ENCODE data around the gene WNT3.

The WNT3 gene, protein sequence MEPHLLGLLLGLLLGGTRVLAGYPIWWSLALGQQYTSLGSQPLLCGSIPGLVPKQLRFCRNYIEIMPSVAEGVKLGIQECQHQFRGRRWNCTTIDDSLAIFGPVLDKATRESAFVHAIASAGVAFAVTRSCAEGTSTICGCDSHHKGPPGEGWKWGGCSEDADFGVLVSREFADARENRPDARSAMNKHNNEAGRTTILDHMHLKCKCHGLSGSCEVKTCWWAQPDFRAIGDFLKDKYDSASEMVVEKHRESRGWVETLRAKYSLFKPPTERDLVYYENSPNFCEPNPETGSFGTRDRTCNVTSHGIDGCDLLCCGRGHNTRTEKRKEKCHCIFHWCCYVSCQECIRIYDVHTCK

DNA sequence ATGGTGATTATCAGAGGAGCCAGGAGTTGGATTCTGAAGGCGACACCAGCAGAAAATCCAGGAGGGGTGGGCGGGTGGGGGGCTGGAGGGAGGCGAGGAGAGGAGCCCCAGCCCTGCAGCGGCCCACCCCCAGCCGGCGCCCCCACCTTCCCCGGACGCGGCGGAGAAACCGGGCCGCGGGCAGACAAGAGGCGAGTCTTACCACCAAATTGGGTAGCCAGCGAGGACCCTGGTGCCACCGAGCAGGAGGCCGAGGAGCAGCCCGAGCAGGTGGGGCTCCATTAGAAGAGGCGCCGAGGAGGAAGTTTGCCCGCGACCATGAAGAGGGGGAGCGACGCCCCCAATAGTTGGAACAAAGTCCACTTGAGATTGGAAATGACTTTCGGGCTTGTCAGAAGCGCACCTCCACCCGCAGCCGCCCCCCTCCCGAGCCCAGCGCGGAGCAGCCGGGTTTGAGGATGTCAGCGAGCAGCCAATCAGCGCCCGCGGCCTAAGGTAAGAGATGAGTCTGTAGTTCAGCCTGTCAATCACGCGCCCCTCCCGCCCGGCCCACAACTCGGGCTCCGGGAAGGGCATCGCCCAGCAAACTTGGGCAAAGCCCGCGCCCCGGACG is at the start of gene WNT3:
Gene WNT3, minus strand, starts transcription at position 377 of the 613 bp plus-strand sequence. Its CDS starts 95 bp downstream, at position 282.
- CTCF ChIA-PET, result no interaction called here

DNA sequence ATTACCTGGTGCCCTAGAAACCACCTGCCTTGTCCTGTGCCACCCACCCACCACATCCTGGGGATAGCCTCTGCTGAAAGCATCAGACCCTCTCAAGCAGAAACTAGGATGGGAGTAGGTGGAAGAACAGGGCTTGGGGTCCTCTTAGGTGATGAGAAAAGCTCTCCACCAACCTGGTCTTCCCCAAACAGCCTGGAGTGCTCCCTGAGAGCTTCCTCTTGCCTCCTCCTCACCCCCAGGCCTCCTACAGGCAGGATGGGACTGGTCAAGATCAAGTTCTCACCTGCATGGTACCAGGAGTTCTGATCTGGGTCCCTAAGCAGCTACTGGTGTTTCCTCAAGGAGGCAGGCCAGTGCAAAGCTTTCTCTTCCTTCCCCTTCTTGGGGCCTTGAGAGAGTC is 48.3 kb upstream of the WNT3 start:
- Histone ChIP-seq H3K27ac (ENCODE audit: extremely low read depth, low read depth, low read length) (no peak overlapping the region), H3K9me3 (ENCODE audit: control insufficient read depth, insufficient read depth, low read depth, low read length) (no peaks in the 10 kb centered on the region), H3K4me3 (ENCODE audit: low read depth, low read length) (no peak overlapping the region), H3K36me3 (ENCODE audit: control insufficient read depth in 2 of 2, insufficient read depth in 1 of 2, low read length in 2 of 2) (no peaks in the 10 kb centered on the region), H3K4me1 (ENCODE audit: control insufficient read depth, insufficient read depth, low read length) (0 out of 2 replicates have a peak, but pooled peaks cover 3% of the 10 kb centered on the region)
- TF ChIP-seq, protein P1, sequence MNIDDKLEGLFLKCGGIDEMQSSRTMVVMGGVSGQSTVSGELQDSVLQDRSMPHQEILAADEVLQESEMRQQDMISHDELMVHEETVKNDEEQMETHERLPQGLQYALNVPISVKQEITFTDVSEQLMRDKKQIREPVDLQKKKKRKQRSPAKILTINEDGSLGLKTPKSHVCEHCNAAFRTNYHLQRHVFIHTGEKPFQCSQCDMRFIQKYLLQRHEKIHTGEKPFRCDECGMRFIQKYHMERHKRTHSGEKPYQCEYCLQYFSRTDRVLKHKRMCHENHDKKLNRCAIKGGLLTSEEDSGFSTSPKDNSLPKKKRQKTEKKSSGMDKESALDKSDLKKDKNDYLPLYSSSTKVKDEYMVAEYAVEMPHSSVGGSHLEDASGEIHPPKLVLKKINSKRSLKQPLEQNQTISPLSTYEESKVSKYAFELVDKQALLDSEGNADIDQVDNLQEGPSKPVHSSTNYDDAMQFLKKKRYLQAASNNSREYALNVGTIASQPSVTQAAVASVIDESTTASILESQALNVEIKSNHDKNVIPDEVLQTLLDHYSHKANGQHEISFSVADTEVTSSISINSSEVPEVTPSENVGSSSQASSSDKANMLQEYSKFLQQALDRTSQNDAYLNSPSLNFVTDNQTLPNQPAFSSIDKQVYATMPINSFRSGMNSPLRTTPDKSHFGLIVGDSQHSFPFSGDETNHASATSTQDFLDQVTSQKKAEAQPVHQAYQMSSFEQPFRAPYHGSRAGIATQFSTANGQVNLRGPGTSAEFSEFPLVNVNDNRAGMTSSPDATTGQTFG (tag by site-specific recombination; IDR thresholded peaks at IDR 0.05; ENCODE audit: borderline replicate concordance), result no peak
- CTCF ChIA-PET, result interaction anchor here (0.5 to 1.5 kb wide), 2 partner anchors 25 to 912 kb away, joined by 3 to 4 read pairs; no protein-coding TSS in a partner anchor
- POLR2A ChIA-PET, result interaction anchor here (1.0 kb wide), 1 partner anchor 25 kb away, joined by 3 read pairs; no protein-coding TSS in a partner anchor

More for the DNA sequence above, at the start of gene WNT3:
- H3K9me3 ChIP-seq (ENCODE audit: control insufficient read depth, insufficient read depth, low read depth, low read length), result no peaks in the 10 kb centered on the region
- POLR2A ChIA-PET, result no interaction called here
- no peak within 1 kb of the TSS for H3K27ac ChIP-seq (ENCODE audit: extremely low read depth, low read depth, low read length)
- H3K4me3 ChIP-seq (ENCODE audit: low read depth, low read length), result no peak within 1 kb of the TSS
- H3K36me3 ChIP-seq (ENCODE audit: control insufficient read depth in 2 of 2, insufficient read depth in 1 of 2, low read length in 2 of 2), result no peaks in the 10 kb centered on the region
- TF ChIP-seq HOXA7 (CRISPR knock-in tag; IDR thresholded peaks at IDR 0.05; ENCODE audit: borderline replicate concordance) (no peak), ZNF140 (tag by site-specific recombination; IDR thresholded peaks at IDR 0.05) (no peak), OVOL3 (tag by site-specific recombination; IDR thresholded peaks at IDR 0.05) (no peak), ZNF391 (tag by site-specific recombination; IDR thresholded peaks at IDR 0.05; ENCODE audit: borderline replicate concordance, low read depth) (no peak), ZIC2 (tag by site-specific recombination; IDR thresholded peaks at IDR 0.05) (no peak), REPIN1 (tag by site-specific recombination; IDR thresholded peaks at IDR 0.05; ENCODE audit: low read depth) (no peak), ZNF19 (tag by site-specific recombination; IDR thresholded peaks at IDR 0.05; ENCODE audit: low read depth) (no peak), ZNF561 (tag by site-specific recombination; IDR thresholded peaks at IDR 0.05; ENCODE audit: borderline replicate concordance) (no peak), KLF16 (tag by site-specific recombination; IDR thresholded peaks at IDR 0.05) (no peak), SP7 (tag by site-specific recombination; IDR thresholded peaks at IDR 0.05) (no peak), MEIS1 (CRISPR knock-in tag; IDR thresholded peaks at IDR 0.05; ENCODE audit: borderline replicate concordance) (no peak), ZNF473 (tag by site-specific recombination; IDR thresholded peaks at IDR 0.05) (no peak)
- TF ChIP-seq, protein P2, sequence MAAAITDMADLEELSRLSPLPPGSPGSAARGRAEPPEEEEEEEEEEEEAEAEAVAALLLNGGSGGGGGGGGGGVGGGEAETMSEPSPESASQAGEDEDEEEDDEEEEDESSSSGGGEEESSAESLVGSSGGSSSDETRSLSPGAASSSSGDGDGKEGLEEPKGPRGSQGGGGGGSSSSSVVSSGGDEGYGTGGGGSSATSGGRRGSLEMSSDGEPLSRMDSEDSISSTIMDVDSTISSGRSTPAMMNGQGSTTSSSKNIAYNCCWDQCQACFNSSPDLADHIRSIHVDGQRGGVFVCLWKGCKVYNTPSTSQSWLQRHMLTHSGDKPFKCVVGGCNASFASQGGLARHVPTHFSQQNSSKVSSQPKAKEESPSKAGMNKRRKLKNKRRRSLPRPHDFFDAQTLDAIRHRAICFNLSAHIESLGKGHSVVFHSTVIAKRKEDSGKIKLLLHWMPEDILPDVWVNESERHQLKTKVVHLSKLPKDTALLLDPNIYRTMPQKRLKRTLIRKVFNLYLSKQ (tag by site-specific recombination; IDR thresholded peaks at IDR 0.05; ENCODE audit: borderline replicate concordance), result no peak
- TF ChIP-seq, protein P3, sequence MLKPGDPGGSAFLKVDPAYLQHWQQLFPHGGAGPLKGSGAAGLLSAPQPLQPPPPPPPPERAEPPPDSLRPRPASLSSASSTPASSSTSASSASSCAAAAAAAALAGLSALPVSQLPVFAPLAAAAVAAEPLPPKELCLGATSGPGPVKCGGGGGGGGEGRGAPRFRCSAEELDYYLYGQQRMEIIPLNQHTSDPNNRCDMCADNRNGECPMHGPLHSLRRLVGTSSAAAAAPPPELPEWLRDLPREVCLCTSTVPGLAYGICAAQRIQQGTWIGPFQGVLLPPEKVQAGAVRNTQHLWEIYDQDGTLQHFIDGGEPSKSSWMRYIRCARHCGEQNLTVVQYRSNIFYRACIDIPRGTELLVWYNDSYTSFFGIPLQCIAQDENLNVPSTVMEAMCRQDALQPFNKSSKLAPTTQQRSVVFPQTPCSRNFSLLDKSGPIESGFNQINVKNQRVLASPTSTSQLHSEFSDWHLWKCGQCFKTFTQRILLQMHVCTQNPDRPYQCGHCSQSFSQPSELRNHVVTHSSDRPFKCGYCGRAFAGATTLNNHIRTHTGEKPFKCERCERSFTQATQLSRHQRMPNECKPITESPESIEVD (tag by site-specific recombination; IDR thresholded peaks at IDR 0.05), result no peak
- no peaks in the 10 kb centered on the region for H3K4me1 ChIP-seq (ENCODE audit: control insufficient read depth, insufficient read depth, low read length)
